Measurements from ENCODE around the gene ZBTB12.

Gene ZBTB12

DNA sequence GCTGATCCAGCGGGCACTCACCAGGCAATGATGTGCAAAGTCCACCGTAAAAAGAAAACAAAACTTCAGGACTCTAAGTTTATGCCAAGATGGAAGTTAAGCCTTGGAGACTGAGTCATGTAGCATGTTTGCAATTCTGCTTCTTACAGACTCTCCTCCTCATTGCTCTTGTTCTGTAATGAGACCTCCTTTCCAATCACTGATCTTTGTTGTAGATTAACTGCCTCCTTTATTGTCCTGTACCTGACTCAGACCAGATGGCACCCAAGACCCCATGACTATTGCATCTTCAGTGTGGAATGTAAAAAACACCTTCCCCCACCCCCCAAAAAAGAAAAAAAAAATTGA, 50.4 kb downstream of the ZBTB12 start:
- no peak for TF ChIP-seq ZFX (IDR thresholded peaks at IDR 0.05; ENCODE audit: borderline replicate concordance)
- TF ChIP-seq, protein P1, sequence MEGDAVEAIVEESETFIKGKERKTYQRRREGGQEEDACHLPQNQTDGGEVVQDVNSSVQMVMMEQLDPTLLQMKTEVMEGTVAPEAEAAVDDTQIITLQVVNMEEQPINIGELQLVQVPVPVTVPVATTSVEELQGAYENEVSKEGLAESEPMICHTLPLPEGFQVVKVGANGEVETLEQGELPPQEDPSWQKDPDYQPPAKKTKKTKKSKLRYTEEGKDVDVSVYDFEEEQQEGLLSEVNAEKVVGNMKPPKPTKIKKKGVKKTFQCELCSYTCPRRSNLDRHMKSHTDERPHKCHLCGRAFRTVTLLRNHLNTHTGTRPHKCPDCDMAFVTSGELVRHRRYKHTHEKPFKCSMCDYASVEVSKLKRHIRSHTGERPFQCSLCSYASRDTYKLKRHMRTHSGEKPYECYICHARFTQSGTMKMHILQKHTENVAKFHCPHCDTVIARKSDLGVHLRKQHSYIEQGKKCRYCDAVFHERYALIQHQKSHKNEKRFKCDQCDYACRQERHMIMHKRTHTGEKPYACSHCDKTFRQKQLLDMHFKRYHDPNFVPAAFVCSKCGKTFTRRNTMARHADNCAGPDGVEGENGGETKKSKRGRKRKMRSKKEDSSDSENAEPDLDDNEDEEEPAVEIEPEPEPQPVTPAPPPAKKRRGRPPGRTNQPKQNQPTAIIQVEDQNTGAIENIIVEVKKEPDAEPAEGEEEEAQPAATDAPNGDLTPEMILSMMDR (IDR thresholded peaks at IDR 0.05) = no peak
- no peak overlapping the region for H3K27ac ChIP-seq

DNA sequence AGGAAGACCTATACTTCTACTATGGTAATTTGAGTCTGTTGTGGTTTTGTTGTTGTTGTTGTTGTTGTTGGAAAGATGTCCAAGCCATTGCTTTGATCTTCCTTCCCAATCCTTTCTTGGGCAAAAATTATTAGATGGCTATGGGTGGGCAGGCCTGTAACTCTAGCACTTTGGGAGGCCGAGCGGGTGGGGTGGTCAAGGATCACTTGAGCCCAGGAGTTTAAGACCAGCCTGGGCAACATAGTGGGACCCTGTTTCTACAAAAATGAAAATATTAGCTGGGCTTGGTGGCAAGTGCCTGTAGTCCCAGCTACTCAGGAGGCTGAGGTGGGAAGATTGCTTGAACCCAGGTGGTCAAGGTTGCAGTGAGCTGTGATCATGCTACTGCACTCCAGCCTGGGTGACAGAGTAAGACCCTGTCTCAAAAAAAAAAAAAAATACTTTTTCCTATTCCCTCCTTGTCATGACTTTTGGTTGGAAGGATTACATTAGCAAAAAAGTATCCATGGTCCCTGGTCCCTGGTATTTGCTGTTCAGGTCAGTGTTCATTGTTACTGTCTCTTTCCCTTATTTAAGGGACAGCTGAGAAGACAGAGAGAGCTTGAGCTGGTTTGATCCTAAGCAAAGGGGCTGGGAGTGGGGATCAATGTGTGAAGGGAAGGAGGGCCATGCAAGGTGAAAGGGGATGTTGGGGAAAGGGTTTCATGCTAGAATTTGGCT, 51.0 kb downstream of the ZBTB12 start:
- H3K27ac ChIP-seq = no peak overlapping the region
- no peak for TF ChIP-seq ZFX (IDR thresholded peaks at IDR 0.05; ENCODE audit: borderline replicate concordance)
- TF ChIP-seq, protein P1 (IDR thresholded peaks at IDR 0.05) = no peak
